Gastroesophageal sphincter (tissue), 3 donors: ENCODE measurements around the gene MAP3K3.

Source experiments
- CTCF ChIP-seq, 4 experiments: fragments of 200-600 bp in 2 of 4; fragments of 450-650 bp in 2 of 4; sonication (generic) in 1 of 4; IDR thresholded peaks; one replicate each; pipeline ENCODE4 v1.5.1; 2017 to 2019; ENCODE audit warnings: antibody characterized with exemption in 4 of 4, mild to moderate bottlenecking in 2 of 4, moderate library complexity in 2 of 4
- EP300 ChIP-seq: sonication (generic); formaldehyde crosslinking; IDR thresholded peaks from one replicate; pipeline ENCODE4 v1.6.1; 2017; ENCODE audit warnings: antibody characterized with exemption, mild to moderate bottlenecking
- POLR2A ChIP-seq, 2 donors: fragments of 450-650 bp; IDR thresholded peaks; one replicate each; pipeline ENCODE4 v1.6.1; 2017; ENCODE audit warnings: antibody characterized with exemption in 2 of 2, mild to moderate bottlenecking in 2 of 2, moderate library complexity in 1 of 2
- POLR2AphosphoS5 ChIP-seq: sonication (generic); formaldehyde crosslinking; IDR thresholded peaks from one replicate; pipeline ENCODE4 v1.6.1; 2017; ENCODE audit warnings: antibody characterized with exemption

- TF ChIP-seq CTCF (IDR thresholded peaks at IDR 0.05) (no peak), POLR2A (IDR thresholded peaks at IDR 0.05) (no peak), EP300 (no peak), POLR2AphosphoS5 (no peak)
Observed at GRCh38 chr17:63716426-63716825, 94.2 kb downstream of the MAP3K3 start.
